NCI-H1048 (cell line): ENCODE data around the gene IMP4.
A peak's percentile ranks its signal among the peaks of the same experiment; 100 is the strongest.

Experiments used
- DNase-seq: peaks from one replicate; lab custom pipeline; 2025; lab: John Stamatoyannopoulos, UW

Gene IMP4

GRCh38 chr2:130336877-130337734 lies 5.6 kb upstream of the IMP4 start:
- DNase-seq: no peak

- DNase-seq: no peak
Measured at GRCh38 chr2:130337735-130338325, 4.9 kb upstream of the IMP4 start.

DNA sequence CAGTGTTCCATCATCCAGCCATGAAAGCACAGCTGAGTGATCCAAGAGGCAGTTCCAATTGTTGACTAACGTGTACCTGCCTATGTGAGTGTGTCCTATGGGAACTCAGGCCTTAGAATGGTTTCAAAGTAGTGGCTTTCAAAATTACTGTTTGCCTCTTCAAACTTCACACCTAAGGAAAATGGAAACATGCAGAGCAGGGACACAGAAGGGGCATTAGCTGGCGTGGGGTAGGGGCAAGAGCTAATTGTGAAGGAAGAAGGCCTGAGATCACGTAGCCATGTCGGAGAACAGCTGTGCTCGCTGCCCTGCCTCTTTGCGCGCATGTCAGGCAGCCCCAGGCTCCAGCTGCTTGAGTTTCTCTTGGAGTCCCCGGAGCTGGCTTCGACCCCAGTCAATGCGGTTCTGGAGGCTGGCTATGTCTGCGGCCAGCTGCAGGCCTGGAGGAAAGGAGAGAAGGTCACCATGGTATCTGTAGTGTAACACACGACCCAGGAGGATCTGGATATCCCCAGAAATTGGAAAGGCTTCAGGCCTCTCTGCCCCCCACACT lies 3.8 kb upstream of the IMP4 start:
- DNase-seq: no peak

GRCh38 chr2:130339885-130340745 lies 2.6 kb upstream of the IMP4 start:
- no peak for DNase-seq

- DNase-seq: no peak
Measured at GRCh38 chr2:130341562-130342019, 1.1 kb upstream of the IMP4 start.

DNA sequence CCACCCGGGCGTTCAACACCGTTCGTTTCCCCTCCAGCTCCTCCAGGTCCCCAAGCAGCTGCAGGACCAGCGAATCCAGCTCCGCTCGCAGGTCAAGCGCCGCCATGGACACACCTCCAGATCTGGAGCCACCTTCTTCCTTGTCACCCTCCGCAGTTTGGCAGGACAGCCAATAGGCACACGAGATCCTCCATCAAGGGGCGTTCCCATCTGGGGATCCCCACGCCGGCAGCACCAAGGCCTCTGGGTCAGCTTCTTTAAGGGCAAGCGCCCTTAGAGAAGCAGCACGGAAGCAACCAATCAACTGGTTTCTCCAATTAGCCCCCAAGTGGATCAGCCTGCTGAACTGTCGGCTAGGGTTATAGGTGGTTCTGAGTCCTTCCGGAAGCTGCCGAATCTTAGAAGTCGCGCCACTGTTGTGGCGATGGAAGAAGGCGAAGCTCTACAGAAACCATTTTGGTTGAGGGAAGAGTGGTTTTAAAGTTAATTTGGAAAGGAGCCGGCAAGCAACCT lies 621 bp upstream of the IMP4 start:
- peak; percentile 52 for DNase-seq

GRCh38 chr2:130344578-130344977 lies 1.9 kb downstream of the IMP4 start:
- no peak for DNase-seq

- no peak for DNase-seq
Measured at GRCh38 chr2:130345091-130345490, 2.4 kb downstream of the IMP4 start.

DNA sequence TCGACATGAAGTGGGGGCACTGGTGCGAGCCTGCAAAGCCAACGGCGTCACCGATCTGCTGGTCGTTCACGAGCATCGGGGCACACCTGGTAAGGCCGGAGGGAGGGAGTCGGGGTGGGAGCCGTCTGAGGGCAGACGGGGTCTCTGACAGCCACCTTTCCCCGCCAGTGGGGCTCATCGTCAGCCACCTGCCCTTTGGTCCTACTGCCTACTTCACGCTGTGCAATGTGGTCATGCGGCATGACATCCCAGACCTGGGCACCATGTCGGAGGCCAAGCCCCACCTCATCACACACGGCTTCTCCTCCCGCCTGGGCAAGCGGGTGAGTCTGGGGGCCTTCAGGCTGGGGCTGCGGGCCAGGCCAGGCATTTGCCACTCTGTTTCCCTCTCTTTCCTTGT lies 2.9 kb downstream of the IMP4 start:
- no peak for DNase-seq

- no peak for DNase-seq
Measured at GRCh38 chr2:130346041-130346740, 3.5 kb downstream of the IMP4 start.

GRCh38 chr2:130346741-130347066 lies 4.0 kb downstream of the IMP4 start:
- peak; percentile 49 for DNase-seq

DNA sequence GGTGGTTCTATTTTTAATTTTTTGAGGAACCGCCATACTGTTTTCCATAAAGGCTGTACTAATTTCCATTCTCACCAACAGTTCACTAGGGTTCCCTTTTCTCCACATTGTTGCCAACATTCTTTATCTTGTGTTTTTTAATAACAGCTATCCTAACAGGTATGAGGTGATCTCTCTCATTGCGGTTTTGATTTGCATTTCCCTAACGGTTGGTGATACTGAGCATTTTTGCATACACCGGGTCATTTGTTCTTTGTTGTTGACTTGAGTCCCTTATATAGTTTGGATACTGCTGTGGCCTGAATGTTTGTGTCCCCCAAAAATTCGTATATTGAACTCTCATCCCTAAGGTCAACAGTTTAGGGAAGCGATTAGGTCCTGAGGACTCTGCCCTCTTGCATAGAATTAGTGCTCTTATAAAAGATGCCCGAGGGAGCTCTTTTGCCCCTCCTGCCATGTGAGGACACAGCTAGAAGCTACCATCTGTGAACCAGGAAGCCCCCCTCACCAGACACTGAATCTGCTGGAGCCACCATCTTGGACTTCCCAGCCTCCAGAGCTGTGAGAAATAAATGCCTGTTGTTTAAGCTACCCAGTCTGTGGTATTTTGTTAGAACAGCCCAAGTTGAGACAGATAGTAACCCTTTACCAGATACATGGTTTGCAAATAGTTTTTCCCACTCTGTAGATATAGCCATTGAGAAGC lies 4.7 kb downstream of the IMP4 start:
- DNase-seq: peak; percentile 77

GRCh38 chr2:130349174-130349573 lies 6.5 kb downstream of the IMP4 start:
- no peak for DNase-seq

GRCh38 chr2:130351711-130352110 lies 9.0 kb downstream of the IMP4 start:
- DNase-seq: no peak

DNA sequence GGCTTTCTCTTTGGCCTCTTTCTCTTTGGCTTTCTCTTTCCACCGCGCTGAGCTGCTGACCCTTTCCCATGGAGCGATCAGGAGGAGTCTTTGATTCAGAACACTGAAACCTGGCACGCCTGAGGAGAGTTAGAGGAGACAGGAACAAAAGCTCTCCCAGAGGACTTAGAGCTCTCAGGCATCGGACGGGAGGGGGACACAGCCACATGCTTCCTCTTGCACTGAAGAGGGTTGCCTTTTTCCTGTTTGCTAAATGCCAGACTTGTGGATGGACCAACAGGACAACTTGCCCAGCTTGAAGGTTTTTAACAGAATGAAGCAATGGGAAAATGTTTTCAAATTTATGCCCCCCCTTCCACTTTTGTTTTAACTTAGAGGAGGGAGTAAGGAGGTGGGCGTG lies 9.5 kb downstream of the IMP4 start:
- no peak for DNase-seq

GRCh38 chr2:130353291-130354138 lies 10.8 kb downstream of the IMP4 start:
- DNase-seq: no peak

DNA sequence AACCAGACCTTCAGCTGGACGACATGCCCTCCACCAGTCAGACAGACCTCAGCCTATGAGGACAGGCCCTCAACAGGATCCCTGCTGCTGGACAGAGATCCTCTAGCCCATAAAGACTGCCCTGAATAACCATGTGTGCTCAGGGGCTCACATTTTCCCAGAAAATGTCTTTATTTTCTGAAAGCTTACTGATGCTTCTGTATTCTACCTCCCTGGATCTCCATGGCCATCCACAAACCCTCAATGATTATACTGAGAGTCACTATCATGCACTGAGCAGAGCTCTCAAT lies 11.4 kb downstream of the IMP4 start:
- no peak for DNase-seq

- no peak for DNase-seq
Measured at GRCh38 chr2:130355172-130355577, 12.5 kb downstream of the IMP4 start.

DNA sequence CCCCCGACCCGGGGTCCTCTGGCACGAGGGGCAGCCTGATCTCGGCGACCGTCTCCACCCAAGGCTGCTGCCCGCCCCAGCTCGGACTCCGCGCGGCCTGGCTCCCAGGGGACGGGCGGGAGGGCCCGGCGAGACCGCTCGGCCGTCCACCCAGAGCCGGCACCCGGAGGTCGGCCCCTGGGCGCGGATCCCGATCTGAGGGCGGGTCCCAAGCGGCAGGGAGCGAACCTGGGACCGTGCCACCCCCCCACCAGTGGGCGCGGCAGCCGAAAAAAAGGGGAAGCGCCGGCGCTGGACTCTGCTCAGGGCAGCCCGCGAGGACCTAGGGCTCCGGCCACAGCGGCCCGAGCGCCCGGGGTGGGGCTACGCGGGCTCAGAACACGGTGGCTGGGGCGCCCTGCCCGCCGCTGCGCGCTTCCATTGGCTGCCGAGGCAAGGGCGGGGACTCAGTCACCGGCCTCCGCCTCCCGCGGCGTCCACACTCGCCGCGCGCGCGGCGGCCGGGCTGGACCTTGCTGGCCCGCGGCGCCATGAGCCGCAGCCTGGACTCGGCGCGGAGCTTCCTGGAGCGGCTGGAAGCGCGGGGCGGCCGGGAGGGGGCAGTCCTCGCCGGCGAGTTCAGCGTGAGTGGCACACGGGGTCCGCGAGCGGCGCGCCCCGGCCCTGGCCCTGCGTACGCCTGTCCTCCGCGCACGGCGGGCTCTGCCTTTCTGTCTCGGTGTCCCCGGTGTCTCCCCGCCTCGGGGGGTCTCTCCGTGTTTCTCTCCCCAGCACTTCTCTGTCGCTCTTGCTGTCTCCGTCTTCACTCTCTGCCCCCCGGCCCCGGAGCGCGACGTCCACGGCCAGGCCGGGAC lies 13.1 kb downstream of the IMP4 start, which contains the start of gene PTPN18:
Gene PTPN18, plus strand, starts transcription at position 479 of the 854 bp plus-strand sequence. Its CDS starts 52 bp downstream, at position 531.
- DNase-seq: peak; percentile 60
